Activated CD4-positive, alpha-beta T cell treated with anti-CD3 and anti-CD28 coated beads, Interleukin-2, amount 10 ng/mL, durations not matched to agents 7 days and 5 days (primary cell): Measurements from ENCODE around the gene ASH1L. TPM values are rescaled to one million over a fixed set of nuclear protein-coding genes. Genes with fewer than 3 reads are reported as not detected.
"Not testable (repeated sequence)": the region's sequence is repeated elsewhere in the genome, so short reads cannot be mapped to it uniquely, and the experiment has no call there.

Source experiments
- CTCF ChIA-PET: fragments of 350-600 bp; sonication (Branson Sonifier 250); formaldehyde crosslinking; loops from one replicate; lab custom pipeline; 2021; ENCODE audit warnings: antibody characterized with exemption; lab: Charles Lee
- POLR2A ChIA-PET: fragments of 350-600 bp; sonication (Branson Sonifier 250); formaldehyde crosslinking; loops from one replicate; lab custom pipeline; 2021; ENCODE audit warnings: antibody characterized with exemption; lab: Charles Lee
- DNase-seq: peaks from one replicate; pipeline ENCODE4 v3.0.0-alpha.2; 2020
- H3K27ac Mint-ChIP-seq: one replicate; pipeline ENCODE4 v1.8.0; 2021; ENCODE audit warnings: mild to moderate bottlenecking, moderate library complexity, mixed read lengths
- H3K27me3 Mint-ChIP-seq: one replicate; pipeline ENCODE4 v1.8.0; 2021; ENCODE audit warnings: mixed read lengths
- H3K36me3 Mint-ChIP-seq: one replicate; pipeline ENCODE4 v1.8.0; 2021; ENCODE audit warnings: low read depth, mixed read lengths
- H3K4me1 Mint-ChIP-seq: one replicate; pipeline ENCODE4 v1.8.0; 2021; ENCODE audit warnings: mixed read lengths
- H3K4me3 Mint-ChIP-seq: one replicate; pipeline ENCODE4 v1.8.0; 2021; ENCODE audit warnings: mild to moderate bottlenecking, moderate library complexity, mixed read lengths
- H3K9me3 Mint-ChIP-seq: one replicate; pipeline ENCODE4 v1.8.0; 2021; ENCODE audit warnings: mixed read lengths
- total RNA-seq, 2 experiments: library from RNA; stranded (reverse); gene quantifications; one replicate each; pipeline ENCODE4 v1.2.3, GENCODE V29; 2021

The ASH1L gene
- total RNA-seq, 2 experiments from 2014 or later: 42.9 to 44.1 TPM

- POLR2A ChIA-PET: interaction anchor here (0.6 kb wide), 1 partner anchor 13 kb away, joined by 13 read pairs; no protein-coding TSS in a partner anchor
- no peak overlapping the region for H3K4me3 Mint-ChIP-seq
- H3K9me3 Mint-ChIP-seq: no peaks in the 10 kb centered on the region
- H3K27ac Mint-ChIP-seq: peak overlapping the region; percentile 69
- DNase-seq: no peak
- peaks cover 33% of the 10 kb centered on the region for H3K4me1 Mint-ChIP-seq
- H3K27me3 Mint-ChIP-seq: no peaks in the 10 kb centered on the region
- peaks cover 10% of the 10 kb centered on the region for H3K36me3 Mint-ChIP-seq
- CTCF ChIA-PET: interaction anchor here (0.6 kb wide), 1 partner anchor 88 kb away, joined by 3 read pairs; no protein-coding TSS in a partner anchor
Observed at GRCh38 chr1:155509064-155509463, 53.5 kb downstream of the ASH1L start.

- DNase-seq: no peak
- H3K27ac Mint-ChIP-seq: peak overlapping the region; percentile 66
- CTCF ChIA-PET: interaction anchor here (0.5 to 1.1 kb wide), 3 partner anchors 12 to 230 kb away, joined by 3 to 5 read pairs (median 5); no protein-coding TSS in a partner anchor
- peaks cover 27% of the 10 kb centered on the region for H3K4me1 Mint-ChIP-seq
- H3K9me3 Mint-ChIP-seq: no peaks in the 10 kb centered on the region
- peak overlapping the region; percentile 49 for H3K4me3 Mint-ChIP-seq
- H3K36me3 Mint-ChIP-seq: peaks cover 8% of the 10 kb centered on the region
- POLR2A ChIA-PET: no interaction called here
- H3K27me3 Mint-ChIP-seq: no peaks in the 10 kb centered on the region
Observed at GRCh38 chr1:155507945-155508344, 54.7 kb downstream of the ASH1L start.

GRCh38 chr1:155505963-155506362 lies 56.6 kb downstream of the ASH1L start:
- H3K9me3 Mint-ChIP-seq, H3K27me3 Mint-ChIP-seq, H3K36me3 Mint-ChIP-seq, CTCF ChIA-PET, DNase-seq, H3K4me3 Mint-ChIP-seq, POLR2A ChIA-PET, H3K27ac Mint-ChIP-seq: not testable (repeated sequence)
- peaks cover 22% of the 10 kb centered on the region for H3K4me1 Mint-ChIP-seq

GRCh38 chr1:155504207-155504606 lies 58.4 kb downstream of the ASH1L start:
- Mint-ChIP-seq H3K4me3 (no peak overlapping the region), H3K27ac (no peak overlapping the region), H3K4me1 (peaks cover 33% of the 10 kb centered on the region), H3K27me3 (no peaks in the 10 kb centered on the region), H3K36me3 (peaks cover 5% of the 10 kb centered on the region), H3K9me3 (no peaks in the 10 kb centered on the region)
- peak; percentile 21 for DNase-seq
- POLR2A ChIA-PET: no interaction called here
- CTCF ChIA-PET: interaction anchor here (0.6 to 1.5 kb wide), 3 partner anchors 17 to 253 kb away, joined by 3 to 4 read pairs (median 4); no protein-coding TSS in a partner anchor

GRCh38 chr1:155499953-155500639 lies 62.5 kb downstream of the ASH1L start:
- peaks cover 18% of the 10 kb centered on the region for H3K4me1 Mint-ChIP-seq
- no peak overlapping the region for H3K4me3 Mint-ChIP-seq
- ChIA-PET CTCF (interaction anchor here (1.3 kb wide), 1 partner anchor 9 kb away, joined by 4 read pairs; no protein-coding TSS in a partner anchor), POLR2A (no interaction called here)
- H3K9me3 Mint-ChIP-seq: no peaks in the 10 kb centered on the region
- no peak overlapping the region for H3K27ac Mint-ChIP-seq
- DNase-seq: no peak
- no peaks in the 10 kb centered on the region for H3K27me3 Mint-ChIP-seq
- H3K36me3 Mint-ChIP-seq: peaks cover 2% of the 10 kb centered on the region

GRCh38 chr1:155499263-155499662 lies 63.3 kb downstream of the ASH1L start:
- CTCF ChIA-PET: interaction anchor here (1.3 kb wide), 1 partner anchor 9 kb away, joined by 4 read pairs; no protein-coding TSS in a partner anchor
- Mint-ChIP-seq H3K4me1 (peaks cover 12% of the 10 kb centered on the region), H3K9me3 (no peaks in the 10 kb centered on the region), H3K27me3 (no peaks in the 10 kb centered on the region), H3K4me3 (no peak overlapping the region), H3K27ac (no peak overlapping the region), H3K36me3 (peaks cover under 1% of the 10 kb centered on the region)
- POLR2A ChIA-PET: no interaction called here
- no peak for DNase-seq

GRCh38 chr1:155493595-155493994 lies 69.0 kb downstream of the ASH1L start:
- H3K4me1 Mint-ChIP-seq, DNase-seq, H3K27ac Mint-ChIP-seq, POLR2A ChIA-PET, CTCF ChIA-PET, H3K4me3 Mint-ChIP-seq, H3K9me3 Mint-ChIP-seq, H3K36me3 Mint-ChIP-seq, H3K27me3 Mint-ChIP-seq: not testable (repeated sequence)

- H3K27me3 Mint-ChIP-seq, DNase-seq, H3K4me1 Mint-ChIP-seq, H3K9me3 Mint-ChIP-seq, H3K36me3 Mint-ChIP-seq, CTCF ChIA-PET, H3K4me3 Mint-ChIP-seq, H3K27ac Mint-ChIP-seq, POLR2A ChIA-PET: not testable (repeated sequence)
Observed at GRCh38 chr1:155488419-155488818, 74.2 kb downstream of the ASH1L start.

- DNase-seq: no peak
- no peaks in the 10 kb centered on the region for H3K27me3 Mint-ChIP-seq
- ChIA-PET POLR2A (no interaction called here), CTCF (interaction anchor here (0.6 kb wide), 3 partner anchors 17 to 825 kb away, joined by 3 to 4 read pairs (median 3); no protein-coding TSS in a partner anchor)
- H3K27ac Mint-ChIP-seq: no peak overlapping the region
- H3K9me3 Mint-ChIP-seq: no peaks in the 10 kb centered on the region
- H3K4me3 Mint-ChIP-seq: no peak overlapping the region
- H3K4me1 Mint-ChIP-seq: peaks cover 7% of the 10 kb centered on the region
- H3K36me3 Mint-ChIP-seq: peaks cover 6% of the 10 kb centered on the region
Observed at GRCh38 chr1:155487541-155487940, 75.1 kb downstream of the ASH1L start.

GRCh38 chr1:155486952-155487351 lies 75.7 kb downstream of the ASH1L start:
- POLR2A ChIA-PET, H3K27ac Mint-ChIP-seq: not testable (repeated sequence)

GRCh38 chr1:155485945-155486344 lies 76.7 kb downstream of the ASH1L start:
- Mint-ChIP-seq H3K4me1 (peaks cover 7% of the 10 kb centered on the region), H3K4me3 (no peak overlapping the region), H3K27me3 (no peaks in the 10 kb centered on the region), H3K36me3 (peaks cover 20% of the 10 kb centered on the region), H3K9me3 (no peaks in the 10 kb centered on the region), H3K27ac (no peak overlapping the region)
- ChIA-PET POLR2A (no interaction called here), CTCF (no interaction called here)
- DNase-seq: no peak

More at GRCh38 chr1:155486952-155487351, 75.7 kb downstream of the ASH1L start:
- DNase-seq, H3K36me3 Mint-ChIP-seq, H3K4me3 Mint-ChIP-seq, CTCF ChIA-PET, H3K27me3 Mint-ChIP-seq, H3K9me3 Mint-ChIP-seq, H3K4me1 Mint-ChIP-seq: not testable (repeated sequence)

- ChIA-PET POLR2A (no interaction called here), CTCF (interaction anchor here (0.7 kb wide), 1 partner anchor 357 kb away, joined by 3 read pairs; no protein-coding TSS in a partner anchor)
- Mint-ChIP-seq H3K4me3 (no peak overlapping the region), H3K27ac (no peak overlapping the region), H3K9me3 (no peaks in the 10 kb centered on the region), H3K4me1 (peaks cover 7% of the 10 kb centered on the region), H3K27me3 (no peaks in the 10 kb centered on the region), H3K36me3 (peaks cover 27% of the 10 kb centered on the region)
- no peak for DNase-seq
Observed at GRCh38 chr1:155485222-155485621, 77.4 kb downstream of the ASH1L start.

- peaks cover 7% of the 10 kb centered on the region for H3K4me1 Mint-ChIP-seq
- CTCF ChIA-PET: interaction anchor here (0.5 kb wide), 1 partner anchor 66 kb away, joined by 3 read pairs; no protein-coding TSS in a partner anchor
- H3K9me3 Mint-ChIP-seq: no peaks in the 10 kb centered on the region
- no peak overlapping the region for H3K4me3 Mint-ChIP-seq
- peaks cover 47% of the 10 kb centered on the region for H3K36me3 Mint-ChIP-seq
- POLR2A ChIA-PET: no interaction called here
- no peak overlapping the region for H3K27ac Mint-ChIP-seq
- no peaks in the 10 kb centered on the region for H3K27me3 Mint-ChIP-seq
- DNase-seq: no peak
Observed at GRCh38 chr1:155481741-155482241, 80.8 kb downstream of the ASH1L start.
